Measurements from ENCODE around the gene RSPRY1.

- no peak for TF ChIP-seq ZFX (IDR thresholded peaks at IDR 0.05; ENCODE audit: borderline replicate concordance)
- TF ChIP-seq, protein P1, sequence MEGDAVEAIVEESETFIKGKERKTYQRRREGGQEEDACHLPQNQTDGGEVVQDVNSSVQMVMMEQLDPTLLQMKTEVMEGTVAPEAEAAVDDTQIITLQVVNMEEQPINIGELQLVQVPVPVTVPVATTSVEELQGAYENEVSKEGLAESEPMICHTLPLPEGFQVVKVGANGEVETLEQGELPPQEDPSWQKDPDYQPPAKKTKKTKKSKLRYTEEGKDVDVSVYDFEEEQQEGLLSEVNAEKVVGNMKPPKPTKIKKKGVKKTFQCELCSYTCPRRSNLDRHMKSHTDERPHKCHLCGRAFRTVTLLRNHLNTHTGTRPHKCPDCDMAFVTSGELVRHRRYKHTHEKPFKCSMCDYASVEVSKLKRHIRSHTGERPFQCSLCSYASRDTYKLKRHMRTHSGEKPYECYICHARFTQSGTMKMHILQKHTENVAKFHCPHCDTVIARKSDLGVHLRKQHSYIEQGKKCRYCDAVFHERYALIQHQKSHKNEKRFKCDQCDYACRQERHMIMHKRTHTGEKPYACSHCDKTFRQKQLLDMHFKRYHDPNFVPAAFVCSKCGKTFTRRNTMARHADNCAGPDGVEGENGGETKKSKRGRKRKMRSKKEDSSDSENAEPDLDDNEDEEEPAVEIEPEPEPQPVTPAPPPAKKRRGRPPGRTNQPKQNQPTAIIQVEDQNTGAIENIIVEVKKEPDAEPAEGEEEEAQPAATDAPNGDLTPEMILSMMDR (IDR thresholded peaks at IDR 0.05) = no peak
Measured at GRCh38 chr16:57271867-57272495, 85.9 kb downstream of the RSPRY1 start.
